Measurements from ENCODE around the gene HSD17B11.
"Not testable (repeated sequence)": the region's sequence is repeated elsewhere in the genome, so short reads cannot be mapped to it uniquely, and the experiment has no call there.

- TF ChIP-seq CTCF, POLR2A (IDR thresholded peaks at IDR 0.05): not testable (repeated sequence)
Measured at GRCh38 chr4:87384466-87385132, 6.4 kb downstream of the HSD17B11 start.

Measured in body of pancreas (tissue), 4 donors.